K562 (cell line): ENCODE measurements around the gene TMEM214. TPM values are rescaled to one million over a fixed set of nuclear protein-coding genes. Genes with fewer than 3 reads are reported as not detected.
"Not testable (repeated sequence)": the region's sequence is repeated elsewhere in the genome, so short reads cannot be mapped to it uniquely, and the experiment has no call there.

Experiments used
- ATAC-seq: fragments of 200-7000 bp; cut with Tn5 transposase; 3 replicates; pipeline ENCODE4 v1.9.1; 2020; ENCODE audit warnings: moderate library complexity
- BruUV-seq: library from RNA; stranded (reverse); fragments of 400-500 nt; replicated peaks from 2 replicates; lab custom pipeline; 2021; lab: Mats Ljungman, UMichigan
- CTCF ChIA-PET: fragments of 300-600 bp; formaldehyde crosslinking; extraction: SDS; loops from one replicate; lab custom pipeline; 2021; ENCODE audit warnings: low intra/inter-chr PET ratio; lab: Yijun Ruan, JAX
- POLR2A ChIA-PET: fragments of 300-600, 350-650 bp; sonication (Branson Sonifier 250); formaldehyde crosslinking; extraction: SDS; loops from one replicate; lab custom pipeline; 2021; ENCODE audit warnings: antibody characterized with exemption, inconsistent platforms; lab: Yijun Ruan, JAX
- DNase-seq, 4 experiments: peaks; one replicate each; pipeline versions ENCODE4 v3.0.0 to v3.0.0-alpha.2; 2011 to 2018; ENCODE audit warnings: low spot score in 3 of 4, mixed read lengths in 3 of 4; ENCODE audit errors: extremely low read depth in 1 of 4
- FAIRE-seq: peaks from 2 replicates; lab custom pipeline; 2011; peaks lifted over from hg19 to GRCh38; lab: Jason Lieb, UNC
- H2AFZ ChIP-seq: 2 replicates; pipeline ENCODE4 v1.6.0; 2011; ENCODE audit warnings: low read depth, low read length, control low read depth, inconsistent platforms
- H3K27ac ChIP-seq: fragments of 200-600 bp; 3 replicates; pipeline ENCODE4 v1.8.0; 2011; ENCODE audit warnings: low read depth, mild to moderate bottlenecking, control low read depth, inconsistent platforms, low read length, moderate library complexity, mixed read lengths; ENCODE audit errors: extremely low read depth
- H3K27me3 ChIP-seq, 2 experiments: fragments of 300-600 bp in 1 of 2; 2 replicates in 1 of 2; 3 replicates in 1 of 2; pipeline versions ENCODE4 v1.6.0 to v1.8.0; 2011; ENCODE audit warnings: inconsistent platforms in 2 of 2, low read length in 2 of 2, mild to moderate bottlenecking in 1 of 2, mixed read lengths in 1 of 2, moderate library complexity in 1 of 2; ENCODE audit not compliant: control insufficient read depth in 2 of 2, insufficient read depth in 2 of 2
- H3K36me3 ChIP-seq: fragments of 300-600 bp; 3 replicates; pipeline ENCODE4 v1.8.0; 2011; ENCODE audit warnings: mild to moderate bottlenecking, low read length, inconsistent platforms; ENCODE audit not compliant: control insufficient read depth, insufficient read depth
- H3K4me1 ChIP-seq, 2 experiments: fragments of 200-600 bp in 1 of 2; replicated peaks in 1 of 2; 2 replicates in 1 of 2; 3 replicates in 1 of 2; pipeline versions ENCODE4 v1.5.1 to v1.8.0; 2011; ENCODE audit warnings: inconsistent platforms in 2 of 2, low read length in 2 of 2, mild to moderate bottlenecking in 1 of 2, mixed read lengths in 1 of 2, moderate library complexity in 1 of 2; ENCODE audit not compliant: control insufficient read depth in 2 of 2, insufficient read depth in 2 of 2
- H3K4me2 ChIP-seq: 2 replicates; pipeline ENCODE4 v1.6.1; 2011; ENCODE audit warnings: low read length, control low read depth, inconsistent platforms, mixed read lengths; ENCODE audit not compliant: insufficient read depth
- H3K4me3 ChIP-seq: fragments of 200-600 bp; sonication (generic), shearing (Covaris generic); 2 replicates; pipeline ENCODE4 v1.5.1; 2016; ENCODE audit warnings: control low read depth, inconsistent platforms
- H3K79me2 ChIP-seq: fragments of 200-600 bp; 3 replicates; pipeline ENCODE4 v1.8.0; 2011; ENCODE audit warnings: low read length, inconsistent platforms; ENCODE audit not compliant: control insufficient read depth, insufficient read depth
- H3K9ac ChIP-seq, 2 experiments: 2 replicates each; pipeline versions ENCODE4 v1.6.0 to v1.6.1; 2011; ENCODE audit warnings: low read depth in 2 of 2, low read length in 2 of 2, control low read depth in 1 of 2, inconsistent platforms in 1 of 2, mild to moderate bottlenecking in 1 of 2, mixed read lengths in 1 of 2; ENCODE audit not compliant: insufficient read depth in 1 of 2
- H3K9me1 ChIP-seq: one replicate; pipeline ENCODE4 v1.6.0; 2011; ENCODE audit warnings: inconsistent platforms, mild to moderate bottlenecking, low read length, moderate library complexity; ENCODE audit not compliant: control insufficient read depth, insufficient read depth
- H3K9me3 ChIP-seq: replicated peaks from 2 replicates; pipeline ENCODE4 v1.5.1; 2011; ENCODE audit warnings: low read depth, low read length, inconsistent platforms; ENCODE audit not compliant: control insufficient read depth, insufficient read depth
- H4K20me1 ChIP-seq: replicated peaks from 2 replicates; pipeline ENCODE4 v1.6.1; 2011; ENCODE audit warnings: low read length, inconsistent platforms, mixed read lengths; ENCODE audit not compliant: control insufficient read depth, insufficient read depth
- ESRRA ChIP-seq: fragments of 450-650 bp; IDR thresholded peaks from 2 replicates; pipeline ENCODE4 v1.6.1; 2014; ENCODE audit warnings: low read depth, mild to moderate bottlenecking, moderate library complexity, borderline replicate concordance
- KHSRP ChIP-seq: fragments of 450-650 bp; IDR thresholded peaks from 2 replicates; pipeline ENCODE4 v1.6.1; 2017
- KLF1 ChIP-seq: fragments of 450-650 bp; IDR thresholded peaks from 2 replicates; pipeline ENCODE4 v1.6.1; 2016; ENCODE audit warnings: missing genetic modification characterization, missing compliant biosample characterization
- RBM17 ChIP-seq: fragments of 200-400 bp; formaldehyde crosslinking; IDR thresholded peaks from 2 replicates; pipeline ENCODE4 v1.6.1; 2017; ENCODE audit warnings: low read depth, mild to moderate bottlenecking, low read length, borderline replicate concordance
- SMARCA5 ChIP-seq: fragments of 450-650 bp; IDR thresholded peaks from 2 replicates; pipeline ENCODE4 v1.6.1; 2016
- SNRNP70 ChIP-seq: fragments of 200-400 bp; formaldehyde crosslinking; optimal IDR thresholded peaks from 2 replicates; pipeline ENCODE3; 2017; ENCODE audit warnings: low read depth, low read length
- SREBF2 ChIP-seq: sonication (generic); formaldehyde crosslinking; IDR thresholded peaks from 2 replicates; pipeline ENCODE4 v1.4.0; 2020; ENCODE audit warnings: mild to moderate bottlenecking, missing genetic modification reagents
- SRF ChIP-seq, 2 experiments: fragments of 250-450, 450-650 bp in 1 of 2; sonication (Bioruptor Pico) in 1 of 2; sonication (generic) in 1 of 2; formaldehyde crosslinking; IDR thresholded peaks; 2 replicates each; pipeline versions ENCODE4 v1.5.0 to v1.5.1; 2020 to 2022; ENCODE audit warnings: mild to moderate bottlenecking in 1 of 2, missing genetic modification reagents in 1 of 2
- ZBTB17 ChIP-seq: fragments of 450-650 bp; formaldehyde crosslinking; IDR thresholded peaks from 2 replicates; pipeline ENCODE4 v1.4.0; 2020; ENCODE audit warnings: mild to moderate bottlenecking
- ZC3H4 ChIP-seq: sonication (generic); formaldehyde crosslinking; IDR thresholded peaks from 2 replicates; pipeline ENCODE4 v1.9.0; 2021; ENCODE audit warnings: missing genetic modification reagents, borderline replicate concordance
- ZNF184 ChIP-seq: sonication (generic); formaldehyde crosslinking; IDR thresholded peaks from 2 replicates; pipeline ENCODE4 v1.5.0; 2020; ENCODE audit warnings: missing genetic modification reagents
- ZNF444 ChIP-seq: fragments of 250-450 bp; sonication (Bioruptor Pico); IDR thresholded peaks from 2 replicates; pipeline ENCODE4 v1.4.0; 2020; ENCODE audit warnings: mild to moderate bottlenecking, moderate library complexity
- ZNF589 ChIP-seq: fragments of 200-800 bp; sonication (Bioruptor generic); IDR thresholded peaks from 2 replicates; pipeline ENCODE4 v1.6.1; 2016; ENCODE audit warnings: low read depth, missing genetic modification characterization, missing compliant biosample characterization
- WGBS: fragments of 100-300 bp; shearing (Covaris generic); methylation state at CpG from one replicate; pipeline ENCODE4 v1.1.6; 2016; ENCODE audit warnings: low coverage, mixed read lengths; ENCODE audit not compliant: insufficient coverage; ENCODE audit errors: missing lambda C conversion rate; 5-methylcytosine and 5-hydroxymethylcytosine counted together
- in situ Hi-C: fragments of 300-500 bp; cut with MboI; formaldehyde crosslinking; loops from 4 replicates; pipeline ENCODE4 v1.15.0; 2018; ENCODE audit warnings: inconsistent platforms, mixed read lengths
- intact Hi-C: fragments of 100-400 bp; cut with micrococcal nuclease; formaldehyde crosslinking; loops from 2 replicates; pipeline ENCODE4 v1.14.2; 2022
- polyA plus RNA-seq, 8 experiments: library from polyadenylated mRNA; depleted of rRNA in 4 of 8; stranded (reverse) in 5 of 8; unstranded in 3 of 8; fragments of >200 nt; fragmentation: Nextera tagmentation in 2 of 8; fragmentation: Illumina TruSeq in 1 of 8; extraction: Ambion mirVana in 2 of 8; extraction: Trizol in 1 of 8; gene quantifications; 2 replicates each; pipeline versions ENCODE4 v1.2.1 to v1.2.3, GENCODE V29; 2011 to 2014; ENCODE audit warnings: inconsistent platforms in 1 of 8, missing spikeins in 1 of 8
- total RNA-seq, 7 experiments: library from RNA; depleted of rRNA in 6 of 7; stranded (reverse); fragments of >200 nt in 6 of 7; fragmentation: Illumina TruSeq in 2 of 7; extraction: Trizol in 2 of 7; gene quantifications; 2 replicates each; pipeline versions ENCODE4 v1.2.1 to v1.2.3, GENCODE V29; 2011 to 2021; ENCODE audit warnings: low replicate concordance in 1 of 7
- TF ChIP-seq, protein P1 (sequence below): sonication (generic); formaldehyde crosslinking; IDR thresholded peaks from 2 replicates; pipeline ENCODE4 v1.8.0; 2022; ENCODE audit warnings: missing genetic modification reagents, mild to moderate bottlenecking, moderate library complexity, borderline replicate concordance
- TF ChIP-seq, protein P2 (sequence below), 2 experiments: fragments of 450-650 bp in 1 of 2; sonication (generic) in 1 of 2; formaldehyde crosslinking; conservative IDR thresholded peaks; 2 replicates each; pipeline versions ENCODE4 v1.4.0 to v1.8.1; 2020 to 2022; ENCODE audit warnings: mild to moderate bottlenecking in 1 of 2, missing genetic modification reagents in 1 of 2

The TMEM214 gene
- total and polyA plus RNA-seq, 9 of the 15 experiments (the other 6 are each of a cell fraction or from before 2014, with no cell fraction given), result 11.4 to 81.4 (median 44.1) TPM

DNA sequence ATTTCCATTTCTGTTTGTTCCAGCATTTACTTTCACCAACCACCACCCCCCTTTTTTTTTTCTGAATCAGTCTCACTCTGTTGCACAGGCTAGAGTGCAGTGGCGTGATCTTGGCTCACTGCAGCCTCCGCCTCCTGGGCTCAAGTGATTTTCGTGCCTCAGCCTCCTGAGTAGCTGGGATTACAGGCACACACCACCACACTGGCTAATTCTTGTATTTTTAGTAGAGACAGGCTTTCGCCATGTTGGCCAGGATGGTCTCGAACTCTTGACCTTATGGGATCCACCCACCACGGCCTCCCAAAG lies 42.8 kb downstream of the TMEM214 start:
- H3K27me3 ChIP-seq, H3K9me1 ChIP-seq, in situ Hi-C loops, DNase-seq, H3K4me2 ChIP-seq, ATAC-seq, H3K9ac ChIP-seq, FAIRE-seq, intact Hi-C loops, H3K4me3 ChIP-seq, H3K36me3 ChIP-seq, CTCF ChIA-PET, H3K79me2 ChIP-seq, H4K20me1 ChIP-seq, H3K9me3 ChIP-seq, BruUV-seq: not testable (repeated sequence)
- H3K27ac ChIP-seq, result peak overlapping the region; percentile 37; the same call in 1 of the 3 replicates
- POLR2A ChIA-PET, result interaction anchor here (1.4 kb wide), 1 partner anchor 10 kb away, joined by 4 read pairs; no protein-coding TSS in a partner anchor
- TF ChIP-seq, protein P1, sequence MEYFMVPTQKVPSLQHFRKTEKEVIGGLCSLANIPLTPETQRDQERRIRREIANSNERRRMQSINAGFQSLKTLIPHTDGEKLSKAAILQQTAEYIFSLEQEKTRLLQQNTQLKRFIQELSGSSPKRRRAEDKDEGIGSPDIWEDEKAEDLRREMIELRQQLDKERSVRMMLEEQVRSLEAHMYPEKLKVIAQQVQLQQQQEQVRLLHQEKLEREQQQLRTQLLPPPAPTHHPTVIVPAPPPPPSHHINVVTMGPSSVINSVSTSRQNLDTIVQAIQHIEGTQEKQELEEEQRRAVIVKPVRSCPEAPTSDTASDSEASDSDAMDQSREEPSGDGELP, result peak; percentile 8; the same call in 1 of the 2 replicates
- TF ChIP-seq KLF1, result 0 out of 2 replicates have a peak, but pooled peaks have one; percentile 41
- TF ChIP-seq SMARCA5, result 0 out of 2 replicates have a peak, but pooled peaks have one; percentile 14
- 73% methylated on average over 5 of the region's 6 CpGs for WGBS
- H3K4me1 ChIP-seq, result peaks cover 52 to 57% of the 10 kb centered on the region in 2 experiments
- peak overlapping the region; percentile 78 for H2AFZ ChIP-seq

DNA sequence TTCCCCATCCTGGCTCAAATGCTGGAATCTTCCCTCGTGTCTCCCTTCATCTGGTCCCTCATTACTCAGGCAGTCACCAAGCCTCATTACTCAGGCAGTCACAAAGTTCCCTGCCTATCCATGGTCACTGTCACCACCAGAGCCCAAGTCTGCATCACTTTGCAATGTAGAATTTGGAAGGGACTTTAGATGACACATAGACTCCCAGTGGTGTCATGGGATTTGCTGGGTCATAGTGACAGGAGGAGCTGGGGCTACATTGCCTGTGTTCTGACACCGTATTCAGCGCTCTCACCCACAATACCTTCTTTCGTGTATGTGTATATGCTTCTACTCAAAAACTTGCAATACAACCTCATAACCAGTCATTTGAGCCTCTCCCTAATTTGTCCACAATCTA lies 43.6 kb downstream of the TMEM214 start:
- Histone ChIP-seq H4K20me1 (no peaks in the 10 kb centered on the region), H3K9me3 (no peaks in the 10 kb centered on the region), H3K4me1 (peaks cover 54 to 59% of the 10 kb centered on the region in 2 experiments), H3K27ac (peak overlapping the region; percentile 37; the same call in 2 of the 3 replicates), H3K9me1 (peaks cover 4% of the 10 kb centered on the region), H3K9ac (peak overlapping the region; percentile 29 to 61; a peak in 3 of 4 replicates), H3K79me2 (peaks cover 2% of the 10 kb centered on the region), H3K36me3 (no peaks in the 10 kb centered on the region), H3K4me2 (peak overlapping the region; percentile 33; the same call in 1 of the 2 replicates), H2AFZ (peak overlapping the region; percentile 78), H3K4me3 (no peak overlapping the region), H3K27me3 (no peaks in the 10 kb centered on the region)
- ATAC-seq (no peak), FAIRE-seq (peak; percentile 89), DNase-seq (peak in 2 of 4 experiments; percentile 60 to 64)
- 50% methylated on average over 3 of the region's 4 CpGs for WGBS
- in situ Hi-C loops, result no loop called here
- intact Hi-C loops, result no loop called here
- POLR2A ChIA-PET, result interaction anchor here (0.6 to 1.4 kb wide), 4 partner anchors 10 to 180 kb away, joined by 3 to 5 read pairs (median 4); partner anchors contain the start of gene KHK
- no TSS peak for BruUV-seq
- CTCF ChIA-PET, result no interaction called here
- TF ChIP-seq ZNF184 (CRISPR knock-in tag) (no peak), SNRNP70 (no peak), SREBF2 (CRISPR knock-in tag) (no peak), ZBTB17 (CRISPR knock-in tag) (no peak), SRF (CRISPR knock-in tag; IDR thresholded peaks at IDR 0.05) (no peak), ESRRA (no peak), RBM17 (no peak), KHSRP (no peak), ZC3H4 (CRISPR knock-in tag) (no peak), ZNF444 (no peak), ZNF589 (no peak)
- TF ChIP-seq, protein P2, sequence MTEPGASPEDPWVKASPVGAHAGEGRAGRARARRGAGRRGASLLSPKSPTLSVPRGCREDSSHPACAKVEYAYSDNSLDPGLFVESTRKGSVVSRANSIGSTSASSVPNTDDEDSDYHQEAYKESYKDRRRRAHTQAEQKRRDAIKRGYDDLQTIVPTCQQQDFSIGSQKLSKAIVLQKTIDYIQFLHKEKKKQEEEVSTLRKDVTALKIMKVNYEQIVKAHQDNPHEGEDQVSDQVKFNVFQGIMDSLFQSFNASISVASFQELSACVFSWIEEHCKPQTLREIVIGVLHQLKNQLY (CRISPR knock-in tag; conservative IDR thresholded peaks at IDR 0.05), result no peak
